Activated CD8-positive, alpha-beta T cell treated with anti-CD3 and anti-CD28 coated beads for 36 hours (primary cell): ENCODE data around the gene SGK1. TPM values are rescaled to one million over a fixed set of nuclear protein-coding genes. Genes with fewer than 3 reads are reported as not detected.
A peak's percentile ranks its signal among the peaks of the same experiment; 100 is the strongest.

Source experiments
- ATAC-seq: fragments of 200-7000 bp; cut with Tn5 transposase; one replicate; pipeline ENCODE4 v1.10.0; 2021; ENCODE audit warnings: mild to moderate bottlenecking, moderate library complexity
- CTCF ChIA-PET: fragments of 350-600 bp; sonication (Branson Sonifier 250); formaldehyde crosslinking; loops from one replicate; lab custom pipeline; 2021; ENCODE audit warnings: antibody characterized with exemption; lab: Charles Lee
- POLR2A ChIA-PET: fragments of 350-600 bp; sonication (Branson Sonifier 250); formaldehyde crosslinking; loops from one replicate; lab custom pipeline; 2021; ENCODE audit warnings: antibody characterized with exemption; lab: Charles Lee
- DNase-seq: peaks from one replicate; pipeline ENCODE4 v3.0.0-alpha.2; 2020
- H3K27ac Mint-ChIP-seq: one replicate; pipeline ENCODE4 v1.8.0; 2021; ENCODE audit warnings: mild to moderate bottlenecking, mixed read lengths
- H3K27me3 Mint-ChIP-seq: one replicate; pipeline ENCODE4 v1.8.0; 2021; ENCODE audit warnings: mixed read lengths
- H3K36me3 Mint-ChIP-seq: one replicate; pipeline ENCODE4 v1.8.0; 2021; ENCODE audit warnings: low read depth, mixed read lengths
- H3K4me1 Mint-ChIP-seq: one replicate; pipeline ENCODE4 v1.8.0; 2021; ENCODE audit warnings: low read depth, mixed read lengths
- H3K4me3 Mint-ChIP-seq: one replicate; pipeline ENCODE4 v1.8.0; 2021; ENCODE audit warnings: mild to moderate bottlenecking, moderate library complexity, mixed read lengths
- H3K9me3 Mint-ChIP-seq: one replicate; pipeline ENCODE4 v1.8.0; 2021; ENCODE audit warnings: mixed read lengths
- intact Hi-C: fragments of 100-400 bp; cut with micrococcal nuclease; formaldehyde crosslinking; loops from one replicate; pipeline ENCODE4 v1.10.0; 2022
- total RNA-seq, 2 experiments: library from RNA; stranded (reverse); gene quantifications; one replicate each; pipeline ENCODE4 v1.2.3, GENCODE V29; 2021
- TF ChIP-seq, protein P1 (sequence below): fragments of 200-600 bp; IDR thresholded peaks from one replicate; pipeline ENCODE4 v1.8.0; 2022; ENCODE audit warnings: antibody characterized with exemption, mild to moderate bottlenecking

The SGK1 gene
- total RNA-seq, 2 experiments from 2014 or later: 46.4 to 53.4 TPM

DNA sequence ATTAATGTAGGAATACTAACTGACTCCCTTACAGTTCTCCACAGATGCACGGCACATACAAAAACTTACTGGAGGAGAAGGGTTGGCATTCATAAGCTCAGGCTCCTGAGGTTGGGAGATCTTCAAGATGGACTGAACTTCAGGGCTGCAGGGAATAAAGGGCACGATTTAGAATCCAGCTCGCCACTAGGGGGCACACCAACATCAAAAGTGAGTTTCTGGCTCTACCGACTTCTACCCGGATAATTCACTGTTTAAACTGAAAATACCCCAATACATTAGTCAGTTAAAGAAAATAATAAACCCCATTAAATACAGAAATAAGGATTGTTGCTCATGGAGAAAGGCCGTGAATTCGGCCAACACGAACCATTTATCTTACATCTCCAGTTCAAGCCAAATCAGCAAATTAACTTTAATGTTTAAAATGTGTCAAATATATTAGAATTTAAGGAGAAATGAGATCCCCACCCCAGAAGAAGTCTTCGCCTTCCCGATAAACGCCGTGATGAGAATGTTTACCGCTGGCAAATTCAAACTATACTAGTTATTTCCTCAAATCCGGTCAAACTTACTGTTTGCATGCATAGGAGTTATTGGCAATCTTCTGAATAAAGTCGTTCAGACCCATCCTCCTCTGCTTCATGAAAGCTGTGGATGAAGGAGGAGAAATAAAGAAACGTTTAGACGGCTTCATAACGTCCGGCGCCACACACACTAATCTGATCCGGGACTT lies 143.8 kb downstream of the SGK1 start:
- H3K36me3 Mint-ChIP-seq: peaks cover 52% of the 10 kb centered on the region
- ChIA-PET POLR2A (interaction anchor here (0.6 to 1.5 kb wide), 6 partner anchors 74 to 466 kb away, joined by 3 to 6 read pairs (median 3); partner anchors contain the start of gene SGK1), CTCF (interaction anchor here (0.6 to 1.6 kb wide), 21 partner anchors 24 to 767 kb away, joined by 3 to 24 read pairs (median 4); no protein-coding TSS in a partner anchor)
- DNase-seq (peak; percentile 91), ATAC-seq (peak; percentile 15)
- intact Hi-C loops: loop anchor here (1.0 to 10.0 kb wide), 8 partner anchors 73 to 763 kb away; no protein-coding TSS in a partner anchor
- H3K9me3 Mint-ChIP-seq: no peaks in the 10 kb centered on the region
- peak overlapping the region; percentile 98 for H3K27ac Mint-ChIP-seq
- TF ChIP-seq, protein P1, sequence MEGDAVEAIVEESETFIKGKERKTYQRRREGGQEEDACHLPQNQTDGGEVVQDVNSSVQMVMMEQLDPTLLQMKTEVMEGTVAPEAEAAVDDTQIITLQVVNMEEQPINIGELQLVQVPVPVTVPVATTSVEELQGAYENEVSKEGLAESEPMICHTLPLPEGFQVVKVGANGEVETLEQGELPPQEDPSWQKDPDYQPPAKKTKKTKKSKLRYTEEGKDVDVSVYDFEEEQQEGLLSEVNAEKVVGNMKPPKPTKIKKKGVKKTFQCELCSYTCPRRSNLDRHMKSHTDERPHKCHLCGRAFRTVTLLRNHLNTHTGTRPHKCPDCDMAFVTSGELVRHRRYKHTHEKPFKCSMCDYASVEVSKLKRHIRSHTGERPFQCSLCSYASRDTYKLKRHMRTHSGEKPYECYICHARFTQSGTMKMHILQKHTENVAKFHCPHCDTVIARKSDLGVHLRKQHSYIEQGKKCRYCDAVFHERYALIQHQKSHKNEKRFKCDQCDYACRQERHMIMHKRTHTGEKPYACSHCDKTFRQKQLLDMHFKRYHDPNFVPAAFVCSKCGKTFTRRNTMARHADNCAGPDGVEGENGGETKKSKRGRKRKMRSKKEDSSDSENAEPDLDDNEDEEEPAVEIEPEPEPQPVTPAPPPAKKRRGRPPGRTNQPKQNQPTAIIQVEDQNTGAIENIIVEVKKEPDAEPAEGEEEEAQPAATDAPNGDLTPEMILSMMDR: peak; percentile 98
- peak overlapping the region; percentile 98 for H3K4me3 Mint-ChIP-seq
- H3K4me1 Mint-ChIP-seq: peaks cover 66% of the 10 kb centered on the region
- H3K27me3 Mint-ChIP-seq: no peaks in the 10 kb centered on the region

DNA sequence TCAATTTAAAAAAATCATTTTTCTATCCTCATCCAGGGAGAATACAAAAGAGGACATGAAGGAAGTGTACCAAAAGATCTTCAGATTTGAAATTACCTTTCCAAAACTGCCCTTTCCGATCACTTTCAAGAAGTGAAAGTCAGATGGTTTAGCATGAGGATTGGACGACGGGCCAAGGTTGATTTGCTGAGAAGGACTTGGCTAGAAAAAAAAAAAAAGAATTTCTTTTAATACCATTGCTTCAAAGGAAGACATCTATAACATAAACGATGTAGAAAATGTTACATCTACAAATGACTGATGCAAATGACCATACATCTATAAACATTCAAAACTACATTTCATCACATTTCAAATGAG lies 144.6 kb downstream of the SGK1 start:
- H3K27me3 Mint-ChIP-seq: no peaks in the 10 kb centered on the region
- DNase-seq (no peak), ATAC-seq (no peak)
- CTCF ChIA-PET: interaction anchor here (0.6 to 1.6 kb wide), 20 partner anchors 23 to 767 kb away, joined by 3 to 24 read pairs (median 4); no protein-coding TSS in a partner anchor
- H3K9me3 Mint-ChIP-seq: no peaks in the 10 kb centered on the region
- TF ChIP-seq, protein P1: no peak
- peaks cover 59% of the 10 kb centered on the region for H3K36me3 Mint-ChIP-seq
- peak overlapping the region; percentile 46 for H3K27ac Mint-ChIP-seq
- intact Hi-C loops: loop anchor here (5.0 to 10.0 kb wide), 3 partner anchors 181 to 764 kb away; no protein-coding TSS in a partner anchor
- H3K4me1 Mint-ChIP-seq: peaks cover 62% of the 10 kb centered on the region
- POLR2A ChIA-PET: interaction anchor here (1.0 to 1.5 kb wide), 3 partner anchors 76 to 178 kb away, joined by 3 to 6 read pairs (median 3); partner anchors contain the start of gene SGK1
- H3K4me3 Mint-ChIP-seq: peak overlapping the region; percentile 98

DNA sequence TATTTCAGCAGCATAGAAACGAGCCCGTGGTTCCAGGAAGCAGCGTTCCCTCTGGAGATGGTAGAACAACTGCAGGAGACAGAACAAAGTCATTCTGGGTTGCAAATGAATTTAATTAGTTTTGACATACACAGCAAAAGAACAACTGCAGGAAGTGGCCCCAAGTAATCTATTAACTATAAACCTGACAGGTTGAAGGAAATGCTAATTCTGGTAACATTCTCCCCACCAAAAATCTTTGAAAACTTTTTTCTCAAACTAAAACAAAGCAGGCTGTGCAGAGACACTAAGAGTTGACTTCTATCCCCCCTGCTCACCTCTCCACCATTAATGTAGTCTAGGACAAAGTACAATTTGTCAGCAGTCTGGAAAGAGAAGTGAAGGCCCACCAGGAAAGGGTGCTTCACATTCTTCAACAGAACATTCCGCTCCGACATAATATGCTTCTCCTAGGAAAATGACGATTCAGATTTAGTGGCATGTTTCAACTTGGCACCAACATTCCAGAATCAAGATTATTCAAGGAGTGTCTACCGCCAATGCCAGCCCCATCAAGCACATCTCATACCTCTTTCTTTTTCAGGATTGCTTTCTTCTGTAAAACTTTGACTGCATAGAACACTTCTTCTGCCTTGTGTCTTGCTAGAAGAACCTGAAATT lies 145.1 kb downstream of the SGK1 start:
- intact Hi-C loops: loop anchor here (5.0 to 10.0 kb wide), 3 partner anchors 182 to 764 kb away; no protein-coding TSS in a partner anchor
- POLR2A ChIA-PET: no interaction called here
- Mint-ChIP-seq H3K9me3 (no peaks in the 10 kb centered on the region), H3K27me3 (no peaks in the 10 kb centered on the region), H3K4me3 (peak overlapping the region; percentile 98), H3K27ac (peak overlapping the region; percentile 55), H3K4me1 (peaks cover 59% of the 10 kb centered on the region), H3K36me3 (peaks cover 63% of the 10 kb centered on the region)
- CTCF ChIA-PET: interaction anchor here (1.4 kb wide), 1 partner anchor 49 kb away, joined by 3 read pairs; no protein-coding TSS in a partner anchor
- TF ChIP-seq, protein P1: no peak
- DNase-seq: no peak
- ATAC-seq: no peak

DNA sequence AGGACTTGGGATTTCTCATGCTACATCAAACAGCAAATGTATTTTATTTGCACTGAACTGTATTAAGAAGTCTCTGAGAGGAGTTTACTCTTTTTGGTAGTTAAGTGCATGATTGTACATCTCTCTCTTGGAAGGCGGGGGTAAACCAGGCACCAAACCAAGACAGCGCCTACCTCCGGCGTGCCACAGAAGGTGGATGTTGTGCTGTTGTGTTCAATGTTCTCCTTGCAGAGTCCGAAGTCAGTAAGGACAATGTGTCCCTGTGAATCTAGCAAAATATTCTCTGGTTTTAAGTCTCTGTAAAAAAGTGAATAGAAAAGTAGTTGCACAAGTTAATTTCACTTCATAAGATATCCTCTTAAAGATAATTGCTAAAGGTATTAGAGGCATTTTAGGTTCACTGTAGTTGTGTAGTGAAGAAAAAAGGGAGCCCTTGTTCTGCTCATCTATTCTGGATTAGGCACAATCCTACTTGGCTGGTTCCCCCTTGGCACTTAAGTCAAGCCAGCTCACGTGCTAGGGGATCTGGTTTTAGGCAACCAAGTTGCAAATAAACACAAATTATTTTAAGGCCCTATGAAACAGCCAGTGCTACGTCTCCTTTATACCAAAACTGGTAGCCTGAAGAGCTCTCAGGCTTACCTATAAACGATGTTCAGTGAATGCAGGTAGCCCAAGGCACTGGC lies 145.7 kb downstream of the SGK1 start:
- intact Hi-C loops: loop anchor here (5.0 to 10.0 kb wide), 3 partner anchors 183 to 765 kb away; no protein-coding TSS in a partner anchor
- peaks cover 66% of the 10 kb centered on the region for H3K36me3 Mint-ChIP-seq
- peak overlapping the region; percentile 61 for H3K27ac Mint-ChIP-seq
- no peaks in the 10 kb centered on the region for H3K27me3 Mint-ChIP-seq
- peak overlapping the region; percentile 98 for H3K4me3 Mint-ChIP-seq
- ChIA-PET POLR2A (interaction anchor here (1.1 to 1.2 kb wide), 2 partner anchors 16 to 468 kb away, joined by 3 read pairs; no protein-coding TSS in a partner anchor), CTCF (interaction anchor here (0.8 to 1.7 kb wide), 4 partner anchors 15 to 468 kb away, joined by 3 to 6 read pairs (median 4); no protein-coding TSS in a partner anchor)
- DNase-seq (no peak), ATAC-seq (no peak)
- H3K9me3 Mint-ChIP-seq: no peaks in the 10 kb centered on the region
- TF ChIP-seq, protein P1: no peak
- peaks cover 52% of the 10 kb centered on the region for H3K4me1 Mint-ChIP-seq
